ENCODE data around the gene PIP4K2A. TPM values are rescaled to one million over a fixed set of nuclear protein-coding genes. Genes with fewer than 3 reads are reported as not detected.
A peak's percentile ranks its signal among the peaks of the same experiment; 100 is the strongest.
"Not testable (repeated sequence)": the region's sequence is repeated elsewhere in the genome, so short reads cannot be mapped to it uniquely, and the experiment has no call there.

PIP4K2A gene
- total and polyA plus RNA-seq, 10 donors = 30.1 to 168 (median 101) TPM

DNA sequence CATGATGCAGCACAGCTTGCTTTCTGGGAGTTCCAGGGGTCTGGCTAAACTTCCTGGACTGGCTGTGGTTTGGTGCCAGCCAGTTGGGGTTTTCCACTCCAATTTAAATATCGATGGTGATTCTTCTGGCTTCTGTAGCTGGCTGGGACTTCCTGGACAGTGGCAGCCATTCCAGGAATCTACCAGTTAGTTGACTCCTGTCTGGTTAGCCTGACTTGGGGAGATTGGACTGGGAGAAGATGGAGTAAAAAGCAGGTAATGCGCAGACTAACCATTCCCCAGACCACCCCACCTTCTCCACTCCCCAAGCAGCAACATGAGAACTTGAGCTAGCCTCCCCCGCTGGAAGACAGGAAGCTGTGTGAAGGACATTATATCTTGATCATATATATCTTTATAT, 6.3 kb upstream of the PIP4K2A start:
- TF ChIP-seq POLR2AphosphoS5 (IDR thresholded peaks at IDR 0.05) = no peak
- TF ChIP-seq, protein P1, sequence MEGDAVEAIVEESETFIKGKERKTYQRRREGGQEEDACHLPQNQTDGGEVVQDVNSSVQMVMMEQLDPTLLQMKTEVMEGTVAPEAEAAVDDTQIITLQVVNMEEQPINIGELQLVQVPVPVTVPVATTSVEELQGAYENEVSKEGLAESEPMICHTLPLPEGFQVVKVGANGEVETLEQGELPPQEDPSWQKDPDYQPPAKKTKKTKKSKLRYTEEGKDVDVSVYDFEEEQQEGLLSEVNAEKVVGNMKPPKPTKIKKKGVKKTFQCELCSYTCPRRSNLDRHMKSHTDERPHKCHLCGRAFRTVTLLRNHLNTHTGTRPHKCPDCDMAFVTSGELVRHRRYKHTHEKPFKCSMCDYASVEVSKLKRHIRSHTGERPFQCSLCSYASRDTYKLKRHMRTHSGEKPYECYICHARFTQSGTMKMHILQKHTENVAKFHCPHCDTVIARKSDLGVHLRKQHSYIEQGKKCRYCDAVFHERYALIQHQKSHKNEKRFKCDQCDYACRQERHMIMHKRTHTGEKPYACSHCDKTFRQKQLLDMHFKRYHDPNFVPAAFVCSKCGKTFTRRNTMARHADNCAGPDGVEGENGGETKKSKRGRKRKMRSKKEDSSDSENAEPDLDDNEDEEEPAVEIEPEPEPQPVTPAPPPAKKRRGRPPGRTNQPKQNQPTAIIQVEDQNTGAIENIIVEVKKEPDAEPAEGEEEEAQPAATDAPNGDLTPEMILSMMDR (IDR thresholded peaks at IDR 0.05 in 8 of 11, conservative IDR thresholded peaks at IDR 0.05 in 3 of 11) = no peak
- TF ChIP-seq POLR2A (IDR thresholded peaks at IDR 0.05) = no peak
- Histone ChIP-seq H3K36me3 (no peaks in the 10 kb centered on the region), H3K4me3 (no peak overlapping the region), H3K27me3 (replicated peaks in 1 of 7) (no peaks in the 10 kb centered on the region), H3K4me1 (peaks cover 7 to 36% (median 23%) of the 10 kb centered on the region in 6 donors), H3K27ac (peak overlapping the region in 1 of 8 donors; percentile 0), H3K9me3 (no peaks in the 10 kb centered on the region)
- 60 to 74% (median 70%) methylated on average over 3 of the region's 3 CpGs for WGBS, 5 donors
- intact Hi-C loops (cut with DNase I; ENCODE audit: low total_unique reads) = no loop called here
- no peak for DNase-seq

DNA sequence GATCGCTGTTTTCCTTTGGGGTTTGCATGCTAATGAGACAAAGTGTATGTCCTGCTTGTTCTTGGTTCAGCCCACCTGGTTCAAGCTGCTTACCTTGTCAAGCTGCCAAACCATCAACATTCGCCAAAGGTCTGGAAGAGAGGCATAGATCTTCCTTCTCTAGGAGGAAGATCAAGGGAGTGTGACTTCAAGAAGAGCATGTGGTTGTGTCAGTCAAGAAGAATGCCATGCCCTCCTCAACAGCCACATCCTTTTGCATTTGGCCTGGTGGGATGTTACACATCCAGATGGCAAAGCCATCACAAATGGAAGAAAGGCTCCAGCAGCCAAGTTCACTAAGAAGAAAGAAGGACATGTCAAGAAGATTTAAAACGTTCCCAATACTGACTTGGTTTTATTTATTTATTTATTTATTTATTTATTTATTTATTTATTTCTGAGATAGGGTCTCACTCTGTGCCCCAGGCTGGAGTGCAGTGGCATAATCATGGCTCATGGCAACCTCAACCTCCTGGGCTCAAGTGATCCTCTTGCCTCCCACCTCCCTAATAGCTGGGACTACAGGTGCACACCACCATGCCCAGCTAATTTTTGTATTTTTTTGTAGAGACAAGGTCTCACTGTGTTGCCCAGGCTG, 5.1 kb upstream of the PIP4K2A start:
- H3K9me3 ChIP-seq = no peaks in the 10 kb centered on the region
- no peaks in the 10 kb centered on the region for H3K36me3 ChIP-seq
- no peak overlapping the region for H3K4me3 ChIP-seq
- DNase-seq = no peak
- TF ChIP-seq POLR2A (IDR thresholded peaks at IDR 0.05) (no peak), POLR2AphosphoS5 (IDR thresholded peaks at IDR 0.05) (no peak)
- TF ChIP-seq, protein P1 (IDR thresholded peaks at IDR 0.05 in 8 of 11, conservative IDR thresholded peaks at IDR 0.05 in 3 of 11) = no peak
- H3K27me3 ChIP-seq (replicated peaks in 1 of 7) = no peaks in the 10 kb centered on the region
- WGBS, 5 donors = 88 to 93% (median 91%) methylated on average over 3 of the region's 3 CpGs
- H3K27ac ChIP-seq = no peak overlapping the region
- intact Hi-C loops (cut with DNase I; ENCODE audit: low total_unique reads) = no loop called here
- H3K4me1 ChIP-seq = peaks cover 12 to 41% (median 27%) of the 10 kb centered on the region in 6 donors

DNA sequence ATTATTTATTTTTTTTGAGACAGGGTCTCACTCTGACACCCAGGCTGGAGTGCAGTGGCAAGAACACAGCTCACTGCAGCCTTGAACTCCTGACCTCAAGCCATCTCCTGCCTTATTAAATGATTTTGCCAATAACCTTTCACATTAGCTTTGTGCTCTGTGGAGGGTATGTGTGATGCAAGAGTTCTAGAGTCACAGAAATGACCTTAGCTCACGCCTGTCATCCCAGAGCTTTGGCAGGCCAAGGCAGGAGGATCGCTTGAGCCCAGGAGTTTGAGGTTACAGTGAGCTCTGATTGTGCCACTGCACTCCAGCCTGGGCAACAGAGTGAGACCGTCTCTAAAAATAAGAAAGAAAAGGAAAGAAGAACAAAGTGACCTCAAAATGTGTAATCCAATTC, 4.3 kb upstream of the PIP4K2A start:
- H3K27me3 ChIP-seq (replicated peaks in 1 of 7); DNase-seq; H3K4me3 ChIP-seq; H3K27ac ChIP-seq; H3K36me3 ChIP-seq; intact Hi-C loops (cut with DNase I; ENCODE audit: low total_unique reads); H3K9me3 ChIP-seq: not testable (repeated sequence)
- H3K4me1 ChIP-seq = peaks cover 4 to 33% (median 18%) of the 10 kb centered on the region in 6 donors
- WGBS, 5 donors = 86 to 90% (median 88%) methylated on average over 3 of the region's 3 CpGs

DNA sequence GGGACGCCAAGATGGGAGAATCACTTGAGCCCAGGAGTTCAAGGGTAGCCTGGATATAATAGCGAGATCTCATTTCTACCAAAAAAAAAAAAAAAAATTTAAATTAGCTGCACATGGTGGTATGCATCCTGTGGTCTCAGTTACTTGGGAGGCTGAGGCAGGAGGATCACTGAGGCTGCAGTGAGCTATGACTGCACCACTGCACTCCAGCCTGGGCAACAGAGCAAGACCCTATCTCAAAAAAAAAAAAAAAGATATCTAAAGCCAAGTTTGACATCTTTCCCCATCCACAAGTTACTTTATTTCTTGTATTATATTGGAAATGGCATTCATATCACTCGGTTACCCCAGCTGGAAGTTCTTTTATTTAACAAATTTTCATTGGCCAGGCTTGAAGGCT, 3.4 kb upstream of the PIP4K2A start:
- H3K4me3 ChIP-seq = no peak overlapping the region
- intact Hi-C loops (cut with DNase I; ENCODE audit: low total_unique reads) = no loop called here
- H3K27ac ChIP-seq = no peak overlapping the region
- no peak for DNase-seq
- H3K36me3 ChIP-seq = no peaks in the 10 kb centered on the region
- WGBS, 5 donors = 73 to 98% (median 94%) methylated on average over 3 of the region's 3 CpGs
- no peaks in the 10 kb centered on the region for H3K9me3 ChIP-seq
- no peak for TF ChIP-seq POLR2A (IDR thresholded peaks at IDR 0.05)
- TF ChIP-seq, protein P1 (IDR thresholded peaks at IDR 0.05 in 8 of 11, conservative IDR thresholded peaks at IDR 0.05 in 3 of 11) = no peak
- no peak for TF ChIP-seq POLR2AphosphoS5 (IDR thresholded peaks at IDR 0.05)
- H3K27me3 ChIP-seq (replicated peaks in 1 of 7) = no peaks in the 10 kb centered on the region
- H3K4me1 ChIP-seq = peaks cover 4 to 29% (median 12%) of the 10 kb centered on the region in 6 donors

All from spleen (tissue), 11 donors.